ENCODE data around the gene ADAMTS3. TPM values are rescaled to one million over a fixed set of nuclear protein-coding genes. Genes with fewer than 3 reads are reported as not detected.

The ADAMTS3 gene
- total RNA-seq, 2 donors from 2014 or later, result 5.8 to 13.0 TPM

DNA sequence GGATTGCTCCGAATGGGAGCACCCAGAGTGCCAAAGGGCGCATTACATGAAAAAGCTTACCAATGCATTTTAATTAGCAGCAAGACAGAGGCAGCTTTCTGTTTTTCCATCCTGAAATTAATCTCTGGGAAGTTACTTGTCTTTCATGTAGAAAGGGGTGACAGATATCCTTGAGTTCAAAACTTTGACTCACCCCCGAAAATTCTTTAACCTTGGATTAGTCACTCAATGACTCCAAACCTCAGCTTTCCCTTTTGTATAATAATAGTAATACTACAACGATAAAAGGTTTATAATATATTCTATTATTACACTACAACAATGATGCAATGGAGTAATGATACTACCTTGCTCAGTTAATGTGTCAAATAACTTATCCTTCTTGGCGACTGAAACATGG lies 126.3 kb downstream of the ADAMTS3 start:
- no peaks in the 10 kb centered on the region for H3K27me3 ChIP-seq (ENCODE audit: control insufficient read depth, insufficient read depth, low read length, poor library complexity, severe bottlenecking)
- no peak overlapping the region for H3K27ac ChIP-seq (ENCODE audit: low read depth, low read length)
- Mint-ChIP-seq H3K9me3 (no peaks in the 10 kb centered on the region), H3K27me3 (ENCODE audit: insufficient read depth) (no peaks in the 10 kb centered on the region), H3K36me3 (ENCODE audit: low read depth) (no peaks in the 10 kb centered on the region), H3K27ac (no peak overlapping the region), H3K4me1 (peaks cover 4% of the 10 kb centered on the region), H3K4me3 (no peak overlapping the region)
- H3K9ac ChIP-seq (ENCODE audit: extremely low read depth, low read length, poor library complexity, severe bottlenecking), result no peak overlapping the region
- no peak for DNase-seq
- no peaks in the 10 kb centered on the region for H3K4me1 ChIP-seq (ENCODE audit: control insufficient read depth, insufficient read depth, low read length)
- no peaks in the 10 kb centered on the region for H3K9me3 ChIP-seq (ENCODE audit: control insufficient read depth, low read length)
- H3K4me3 ChIP-seq (ENCODE audit: low read length), result no peak overlapping the region
- H3K36me3 ChIP-seq (ENCODE audit: control insufficient read depth, insufficient read depth, low read length), result no peaks in the 10 kb centered on the region
- WGBS, 2 experiments (ENCODE audit: insufficient coverage in 1 of 2, insufficient read length in 1 of 2), result 95 to 96% methylated on average over 2 to 4 of the region's 5 CpGs
- no peak for TF ChIP-seq CTCF (conservative IDR thresholded peaks at IDR 0.05)

DNA sequence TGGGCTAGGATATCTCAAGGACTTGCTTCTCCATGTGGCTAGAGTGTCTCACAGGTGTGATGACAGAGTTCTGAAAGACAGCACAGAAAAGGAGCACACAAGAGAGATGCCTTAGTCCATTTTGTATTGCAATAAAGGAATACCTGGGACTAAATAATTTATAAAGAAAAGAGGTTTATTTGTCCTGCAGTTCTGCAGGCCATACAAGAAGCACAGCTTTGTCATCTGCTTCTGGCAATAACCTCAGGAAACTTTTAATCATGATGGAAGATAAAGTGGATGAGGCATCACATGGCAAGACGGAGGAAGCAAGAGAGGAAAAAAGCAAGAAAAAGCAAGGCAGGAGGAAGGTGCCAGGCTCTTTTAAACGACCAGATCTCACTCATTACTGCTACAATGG lies 126.9 kb downstream of the ADAMTS3 start:
- Histone ChIP-seq H3K27ac (ENCODE audit: low read depth, low read length) (no peak overlapping the region), H3K4me3 (ENCODE audit: low read length) (no peak overlapping the region), H3K9me3 (ENCODE audit: control insufficient read depth, low read length) (no peaks in the 10 kb centered on the region), H3K4me1 (ENCODE audit: control insufficient read depth, insufficient read depth, low read length) (no peaks in the 10 kb centered on the region), H3K27me3 (ENCODE audit: control insufficient read depth, insufficient read depth, low read length, poor library complexity, severe bottlenecking) (no peaks in the 10 kb centered on the region), H3K36me3 (ENCODE audit: control insufficient read depth, insufficient read depth, low read length) (no peaks in the 10 kb centered on the region), H3K9ac (ENCODE audit: extremely low read depth, low read length, poor library complexity, severe bottlenecking) (no peak overlapping the region)
- Mint-ChIP-seq H3K9me3 (no peaks in the 10 kb centered on the region), H3K27ac (no peak overlapping the region), H3K4me3 (no peak overlapping the region), H3K36me3 (ENCODE audit: low read depth) (no peaks in the 10 kb centered on the region), H3K27me3 (ENCODE audit: insufficient read depth) (no peaks in the 10 kb centered on the region), H3K4me1 (peaks cover 4% of the 10 kb centered on the region)
- no peak for TF ChIP-seq CTCF (conservative IDR thresholded peaks at IDR 0.05)
- WGBS, 2 experiments (ENCODE audit: insufficient coverage in 1 of 2, insufficient read length in 1 of 2), result 77% methylated on average over 2 of the region's 2 CpGs; no CpG with 5 or more reads in 1 of the 2 experiments
- DNase-seq, result no peak

- H3K4me1 ChIP-seq (ENCODE audit: control insufficient read depth, insufficient read depth, low read length), result no peaks in the 10 kb centered on the region
- no peak overlapping the region for H3K9ac ChIP-seq (ENCODE audit: extremely low read depth, low read length, poor library complexity, severe bottlenecking)
- TF ChIP-seq CTCF (conservative IDR thresholded peaks at IDR 0.05), result no peak
- no peaks in the 10 kb centered on the region for H3K27me3 ChIP-seq (ENCODE audit: control insufficient read depth, insufficient read depth, low read length, poor library complexity, severe bottlenecking)
- DNase-seq, result no peak
- H3K4me1 Mint-ChIP-seq, result no peaks in the 10 kb centered on the region
- 96 to 100% methylated on average over 1 of the region's 1 CpG for WGBS, 2 experiments (ENCODE audit: insufficient coverage in 1 of 2, insufficient read length in 1 of 2)
- H3K4me3 ChIP-seq (ENCODE audit: low read length), result no peak overlapping the region
- no peak overlapping the region for H3K4me3 Mint-ChIP-seq
- H3K9me3 Mint-ChIP-seq, result no peaks in the 10 kb centered on the region
- H3K36me3 Mint-ChIP-seq (ENCODE audit: low read depth), result no peaks in the 10 kb centered on the region
- H3K9me3 ChIP-seq (ENCODE audit: control insufficient read depth, low read length), result no peaks in the 10 kb centered on the region
- no peak overlapping the region for H3K27ac Mint-ChIP-seq
- no peaks in the 10 kb centered on the region for H3K27me3 Mint-ChIP-seq (ENCODE audit: insufficient read depth)
- no peak overlapping the region for H3K27ac ChIP-seq (ENCODE audit: low read depth, low read length)
- H3K36me3 ChIP-seq (ENCODE audit: control insufficient read depth, insufficient read depth, low read length), result no peaks in the 10 kb centered on the region
Measured at GRCh38 chr4:72440386-72440785, 128.6 kb downstream of the ADAMTS3 start.
